NCI-H526 treated with DMSO at 0.1 percent for 48 hours (cell line): Measurements from ENCODE around the gene KRTAP10-12.
"Not testable (repeated sequence)": the region's sequence is repeated elsewhere in the genome, so short reads cannot be mapped to it uniquely, and the experiment has no call there.

Experiments
- DNase-seq: peaks from one replicate; lab custom pipeline; 2025; lab: John Stamatoyannopoulos, UW

The KRTAP10-12 gene, protein sequence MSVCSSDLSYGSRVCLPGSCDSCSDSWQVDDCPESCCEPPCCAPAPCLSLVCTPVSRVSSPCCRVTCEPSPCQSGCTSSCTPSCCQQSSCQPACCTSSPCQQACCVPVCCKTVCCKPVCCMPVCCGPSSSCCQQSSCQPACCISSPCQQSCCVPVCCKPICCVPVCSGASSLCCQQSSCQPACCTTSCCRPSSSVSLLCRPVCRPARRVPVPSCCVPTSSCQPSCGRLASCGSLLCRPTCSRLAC

GRCh38 chr21:44697172-44697810 is at the start of gene KRTAP10-12:
Gene KRTAP10-12 (plus strand): TSS chr21:44697172. CDS start chr21:44697202, 30 bp downstream.
- not testable (repeated sequence) for DNase-seq

GRCh38 chr21:44647222-44647552 is 49.8 kb upstream of the KRTAP10-12 start:
- no peak for DNase-seq

DNA sequence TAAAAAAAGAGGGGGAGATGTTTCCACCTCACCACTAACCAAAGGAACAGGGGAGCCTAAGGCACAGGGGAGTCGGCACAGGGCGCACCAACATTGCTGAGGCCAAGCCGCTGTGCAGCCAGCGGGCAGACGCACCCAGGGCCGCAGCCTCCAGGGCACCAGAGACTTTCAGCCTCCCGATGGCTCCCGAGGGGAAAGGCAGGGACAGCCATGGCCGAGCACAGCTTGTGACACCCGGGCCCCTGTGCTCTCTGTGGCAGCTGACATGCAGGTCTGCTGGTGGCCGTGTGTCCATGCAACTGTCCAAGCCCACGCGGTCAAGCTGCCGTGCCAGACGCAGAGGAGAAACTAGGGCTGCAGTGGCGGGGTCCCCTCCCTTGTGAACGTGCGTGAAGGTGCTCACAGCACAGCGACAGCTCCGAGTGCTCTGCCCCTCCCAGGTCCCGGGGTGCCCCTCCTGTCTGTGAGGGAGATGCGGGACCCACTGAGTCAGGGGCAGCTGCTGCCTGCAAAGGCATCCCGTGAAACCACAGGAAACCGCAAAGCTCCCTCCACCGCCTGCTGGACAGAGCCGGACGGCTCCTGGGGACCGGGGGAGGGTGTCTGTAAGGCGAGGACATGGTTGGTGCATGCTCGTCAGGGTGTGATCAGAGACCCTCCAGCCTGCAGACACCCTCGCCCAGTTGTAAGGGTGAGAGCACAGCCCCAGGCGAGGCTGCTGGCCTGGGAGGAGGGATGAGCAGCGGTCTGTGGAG is 48.2 kb upstream of the KRTAP10-12 start:
- DNase-seq: no peak

GRCh38 chr21:44649521-44650100 is 47.4 kb upstream of the KRTAP10-12 start:
- DNase-seq: no peak

DNA sequence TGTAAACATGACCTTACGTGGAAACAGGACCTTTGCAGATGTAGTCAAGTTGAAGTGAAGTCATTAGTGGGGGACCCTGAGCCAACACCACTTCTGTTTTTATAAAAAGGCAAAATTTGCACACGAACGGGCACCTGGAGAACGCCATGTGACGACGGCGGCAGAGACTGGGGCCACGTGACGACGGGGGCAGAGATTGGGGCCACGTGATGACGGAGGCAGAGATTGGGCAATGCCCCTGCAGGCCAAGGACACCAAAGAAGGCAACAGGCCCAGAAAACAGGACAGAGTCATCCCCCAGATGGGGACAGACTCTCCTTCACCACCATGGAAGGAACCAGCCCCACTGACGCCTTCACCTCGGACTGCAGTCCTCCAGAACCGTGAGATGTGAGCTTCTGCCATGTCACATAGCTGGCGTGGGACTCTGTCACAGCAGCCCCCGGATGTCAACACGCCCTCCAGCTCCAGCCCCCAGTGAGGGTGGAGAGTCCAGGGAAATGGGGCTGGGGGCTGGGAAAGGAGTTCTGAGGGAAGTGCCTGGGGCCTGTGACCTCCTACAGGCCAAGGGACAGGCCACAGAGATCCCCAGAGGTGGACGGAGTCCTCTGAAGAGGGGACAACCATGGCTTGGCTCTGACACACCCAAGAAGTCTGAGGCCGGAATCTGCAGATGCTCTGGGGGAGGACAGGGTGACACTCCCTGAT is 46.6 kb upstream of the KRTAP10-12 start:
- DNase-seq: no peak

GRCh38 chr21:44650973-44651675 is 45.8 kb upstream of the KRTAP10-12 start:
- DNase-seq: no peak

DNA sequence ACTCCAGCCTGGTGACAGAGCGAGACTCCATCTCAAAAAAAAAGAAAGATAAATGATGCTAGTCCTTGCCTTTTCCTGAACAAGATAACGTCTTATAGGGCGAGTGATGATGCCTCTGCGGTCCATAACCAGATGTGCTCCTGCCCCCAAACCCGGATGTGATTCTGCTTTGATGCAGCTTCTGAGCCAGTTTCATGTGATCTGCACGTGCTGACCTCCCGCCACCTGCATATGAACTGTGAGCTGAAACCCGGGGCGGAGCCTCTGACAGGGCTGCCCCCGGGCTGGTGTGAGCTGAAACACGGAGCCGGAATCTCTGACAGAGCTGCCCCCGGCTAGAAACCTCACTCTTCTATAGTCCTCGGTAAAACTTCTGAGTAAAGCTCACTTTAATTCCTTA is 43.8 kb upstream of the KRTAP10-12 start:
- DNase-seq: no peak

- no peak for DNase-seq
These were observed 43.1 kb upstream of the KRTAP10-12 start for GRCh38 chr21:44653656-44654575.

GRCh38 chr21:44654576-44655175 is 42.3 kb upstream of the KRTAP10-12 start, which contains the start of gene KRTAP12-4:
Gene KRTAP12-4 (minus strand): TSS chr21:44654659. CDS start chr21:44654614, 45 bp downstream.
- no peak for DNase-seq

- DNase-seq: no peak
These were observed 40.1 kb upstream of the KRTAP10-12 start for GRCh38 chr21:44656868-44657267.

GRCh38 chr21:44657635-44658540 is 39.1 kb upstream of the KRTAP10-12 start, which contains the start of gene KRTAP12-3:
Gene KRTAP12-3 (plus strand): TSS chr21:44657932. CDS start chr21:44657980, 48 bp downstream.
- no peak for DNase-seq

GRCh38 chr21:44658541-44658910 is 38.4 kb upstream of the KRTAP10-12 start:
- DNase-seq: no peak

DNA sequence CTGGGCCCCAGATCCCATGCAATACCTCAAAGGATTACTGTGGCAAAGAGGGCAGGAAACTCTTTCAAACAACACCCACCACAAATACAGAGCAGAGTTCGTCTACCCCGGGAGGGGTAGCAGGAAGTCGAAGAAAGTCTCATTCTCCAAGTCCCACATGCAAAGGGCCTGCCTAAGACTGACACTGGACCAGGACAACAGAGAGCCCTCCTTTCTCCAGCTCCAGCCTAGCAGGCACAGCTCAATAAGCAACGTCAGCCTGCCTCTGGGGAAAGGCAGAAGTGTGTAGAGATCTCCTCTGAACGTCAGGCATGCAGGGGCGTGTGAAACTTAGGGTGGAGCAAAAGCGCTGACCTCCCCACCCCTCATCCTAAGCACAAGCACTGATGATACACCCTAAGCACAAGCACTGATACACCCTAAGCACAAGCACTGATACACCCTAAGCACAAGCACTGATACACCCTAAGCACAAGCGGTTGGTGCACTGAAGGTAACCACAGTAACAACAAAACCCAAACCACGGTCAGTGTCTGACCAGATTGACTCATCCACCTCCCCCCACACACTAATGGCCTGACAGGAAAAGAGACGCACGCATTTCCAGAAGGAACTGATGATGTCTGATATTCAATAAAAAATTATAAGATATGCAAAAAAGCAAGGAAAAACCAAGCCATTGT is 37.9 kb upstream of the KRTAP10-12 start:
- DNase-seq: no peak

- DNase-seq: not testable (repeated sequence)
These were observed 35.4 kb upstream of the KRTAP10-12 start for GRCh38 chr21:44661567-44661966.

GRCh38 chr21:44664691-44665090 is 32.3 kb upstream of the KRTAP10-12 start:
- DNase-seq: no peak

- no peak for DNase-seq
These were observed 30.3 kb upstream of the KRTAP10-12 start, which contains the start of gene KRTAP12-2 for GRCh38 chr21:44666401-44667320. Gene KRTAP12-2 (minus strand): TSS chr21:44666927. CDS start chr21:44666886, 41 bp downstream.

DNA sequence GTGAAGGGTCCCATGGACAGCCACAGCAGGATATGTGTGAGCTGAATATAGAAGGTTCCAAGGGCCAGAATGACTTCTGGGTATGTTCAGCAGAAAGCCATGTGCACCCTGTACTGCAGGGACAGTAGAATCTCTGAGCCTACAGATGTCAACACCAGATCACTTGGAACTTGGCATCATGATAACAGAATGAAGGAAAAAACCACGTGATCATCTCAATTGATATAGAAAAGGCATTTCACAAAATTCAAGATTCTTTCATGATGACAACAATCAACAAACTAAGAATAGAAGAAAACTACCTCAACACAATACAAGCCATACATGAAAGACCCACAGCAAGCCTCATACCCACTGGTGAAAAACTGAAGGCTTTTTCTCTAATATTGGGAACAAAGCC is 29.4 kb upstream of the KRTAP10-12 start:
- DNase-seq: no peak
